GM10266 (cell line): ENCODE data around the gene POLD2.

Source experiments
- DNase-seq: peaks from one replicate; pipeline ENCODE4 v3.0.0; 2012; ENCODE audit errors: extremely low spot score
- CTCF ChIP-seq: IDR thresholded peaks from 2 replicates; pipeline ENCODE4 v1.5.1; 2012; ENCODE audit warnings: mild to moderate bottlenecking, low read depth; ENCODE audit not compliant: control insufficient read depth, insufficient read depth; ENCODE audit errors: missing control alignments

The POLD2 gene

GRCh38 chr7:44066111-44066460 lies 57.3 kb downstream of the POLD2 start:
- TF ChIP-seq CTCF, result no peak
- DNase-seq, result no peak

DNA sequence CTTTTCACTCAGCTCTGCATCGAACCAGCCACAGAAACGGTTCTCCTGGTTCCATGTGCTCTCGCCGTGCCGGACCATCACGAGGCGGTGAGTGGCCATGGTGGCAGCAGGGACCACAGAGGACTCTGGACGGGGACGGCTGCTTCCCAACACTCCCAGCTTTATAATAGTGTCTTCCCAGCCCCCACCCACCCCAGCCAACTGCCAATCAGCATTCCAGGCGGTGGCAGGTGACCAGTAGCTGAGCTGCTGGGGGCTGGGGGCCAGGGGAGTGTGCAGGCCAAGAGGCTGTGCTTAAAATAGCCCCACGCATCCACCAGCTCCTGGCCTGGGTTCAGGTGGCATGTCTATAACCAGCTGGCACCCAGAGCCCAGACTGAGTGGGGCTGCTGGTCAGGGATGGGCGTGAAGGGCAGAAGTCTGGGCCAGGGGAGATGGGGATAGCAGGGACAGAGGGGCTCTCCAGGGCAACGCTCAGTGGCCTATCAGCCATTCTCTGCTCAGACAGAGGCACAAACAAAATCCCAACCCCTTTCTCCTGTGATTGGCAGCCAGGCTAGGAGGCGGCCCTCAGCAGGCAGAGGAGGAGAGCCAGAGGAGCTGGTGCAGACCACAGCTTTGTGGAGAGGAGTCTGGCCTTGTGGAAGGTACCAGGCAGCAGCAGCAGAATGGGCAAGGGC lies 57.8 kb downstream of the POLD2 start, which contains the start of gene PGAM2:
PGAM2 (minus strand) TSS at position 137 of the 680 bp plus-strand sequence; CDS start at position 99, 38 bp downstream.
- DNase-seq, result no peak

GRCh38 chr7:44064791-44065430 lies 58.4 kb downstream of the POLD2 start:
- no peak for DNase-seq
- no peak for TF ChIP-seq CTCF

More for the DNA sequence above, 57.8 kb downstream of the POLD2 start, which contains the start of gene PGAM2:
- TF ChIP-seq CTCF, result no peak
